A549 (cell line): ENCODE measurements around the gene EXOSC2.

Experiments
- HDAC2 ChIP-seq: fragments of 200-600 bp; sonication (generic); IDR thresholded peaks from 2 replicates; pipeline ENCODE4 v1.6.1; 2016
- TF ChIP-seq, protein P1 (sequence below): fragments of >200 bp; sonication (Bioruptor Twin); formaldehyde crosslinking; IDR thresholded peaks from 3 replicates; pipeline ENCODE4 v1.5.1; 2016
- TF ChIP-seq, protein P2 (sequence below): fragments of 200-600 bp; sonication (generic); IDR thresholded peaks from 2 replicates; pipeline ENCODE4 v1.6.1; 2016; ENCODE audit warnings: antibody characterized with exemption, mild to moderate bottlenecking, moderate library complexity

DNA sequence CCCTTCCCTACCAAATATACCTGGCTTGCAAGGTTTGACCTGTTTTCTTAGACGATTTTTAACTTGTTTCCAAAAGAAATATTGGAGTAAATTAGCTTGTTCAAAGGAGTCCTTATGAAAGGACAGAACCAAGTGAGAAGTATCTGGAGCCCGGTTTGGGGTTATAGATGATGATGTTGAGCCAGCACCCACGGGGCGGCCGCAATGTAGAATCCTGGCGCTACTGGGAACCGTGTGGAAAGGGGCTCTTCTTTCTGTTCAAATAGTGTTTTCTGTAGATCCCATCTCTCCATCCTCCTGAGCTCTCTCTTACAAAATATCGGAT, 517 bp upstream of the EXOSC2 start:
- TF ChIP-seq, protein P1, sequence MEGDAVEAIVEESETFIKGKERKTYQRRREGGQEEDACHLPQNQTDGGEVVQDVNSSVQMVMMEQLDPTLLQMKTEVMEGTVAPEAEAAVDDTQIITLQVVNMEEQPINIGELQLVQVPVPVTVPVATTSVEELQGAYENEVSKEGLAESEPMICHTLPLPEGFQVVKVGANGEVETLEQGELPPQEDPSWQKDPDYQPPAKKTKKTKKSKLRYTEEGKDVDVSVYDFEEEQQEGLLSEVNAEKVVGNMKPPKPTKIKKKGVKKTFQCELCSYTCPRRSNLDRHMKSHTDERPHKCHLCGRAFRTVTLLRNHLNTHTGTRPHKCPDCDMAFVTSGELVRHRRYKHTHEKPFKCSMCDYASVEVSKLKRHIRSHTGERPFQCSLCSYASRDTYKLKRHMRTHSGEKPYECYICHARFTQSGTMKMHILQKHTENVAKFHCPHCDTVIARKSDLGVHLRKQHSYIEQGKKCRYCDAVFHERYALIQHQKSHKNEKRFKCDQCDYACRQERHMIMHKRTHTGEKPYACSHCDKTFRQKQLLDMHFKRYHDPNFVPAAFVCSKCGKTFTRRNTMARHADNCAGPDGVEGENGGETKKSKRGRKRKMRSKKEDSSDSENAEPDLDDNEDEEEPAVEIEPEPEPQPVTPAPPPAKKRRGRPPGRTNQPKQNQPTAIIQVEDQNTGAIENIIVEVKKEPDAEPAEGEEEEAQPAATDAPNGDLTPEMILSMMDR, result no peak
- TF ChIP-seq, protein P2, sequence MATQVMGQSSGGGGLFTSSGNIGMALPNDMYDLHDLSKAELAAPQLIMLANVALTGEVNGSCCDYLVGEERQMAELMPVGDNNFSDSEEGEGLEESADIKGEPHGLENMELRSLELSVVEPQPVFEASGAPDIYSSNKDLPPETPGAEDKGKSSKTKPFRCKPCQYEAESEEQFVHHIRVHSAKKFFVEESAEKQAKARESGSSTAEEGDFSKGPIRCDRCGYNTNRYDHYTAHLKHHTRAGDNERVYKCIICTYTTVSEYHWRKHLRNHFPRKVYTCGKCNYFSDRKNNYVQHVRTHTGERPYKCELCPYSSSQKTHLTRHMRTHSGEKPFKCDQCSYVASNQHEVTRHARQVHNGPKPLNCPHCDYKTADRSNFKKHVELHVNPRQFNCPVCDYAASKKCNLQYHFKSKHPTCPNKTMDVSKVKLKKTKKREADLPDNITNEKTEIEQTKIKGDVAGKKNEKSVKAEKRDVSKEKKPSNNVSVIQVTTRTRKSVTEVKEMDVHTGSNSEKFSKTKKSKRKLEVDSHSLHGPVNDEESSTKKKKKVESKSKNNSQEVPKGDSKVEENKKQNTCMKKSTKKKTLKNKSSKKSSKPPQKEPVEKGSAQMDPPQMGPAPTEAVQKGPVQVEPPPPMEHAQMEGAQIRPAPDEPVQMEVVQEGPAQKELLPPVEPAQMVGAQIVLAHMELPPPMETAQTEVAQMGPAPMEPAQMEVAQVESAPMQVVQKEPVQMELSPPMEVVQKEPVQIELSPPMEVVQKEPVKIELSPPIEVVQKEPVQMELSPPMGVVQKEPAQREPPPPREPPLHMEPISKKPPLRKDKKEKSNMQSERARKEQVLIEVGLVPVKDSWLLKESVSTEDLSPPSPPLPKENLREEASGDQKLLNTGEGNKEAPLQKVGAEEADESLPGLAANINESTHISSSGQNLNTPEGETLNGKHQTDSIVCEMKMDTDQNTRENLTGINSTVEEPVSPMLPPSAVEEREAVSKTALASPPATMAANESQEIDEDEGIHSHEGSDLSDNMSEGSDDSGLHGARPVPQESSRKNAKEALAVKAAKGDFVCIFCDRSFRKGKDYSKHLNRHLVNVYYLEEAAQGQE, result no peak
- TF ChIP-seq HDAC2, result no peak
